ENCODE measurements around the gene SKA2.
"Not testable (repeated sequence)": the region's sequence is repeated elsewhere in the genome, so short reads cannot be mapped to it uniquely, and the experiment has no call there.

SKA2 gene

GRCh38 chr17:59097876-59098275 lies 57.1 kb downstream of the SKA2 start:
- DNase-seq (ENCODE audit: low read depth in 2 of 2), result no peak

- no peak for DNase-seq (ENCODE audit: low read depth in 2 of 2)
These were observed 60.0 kb downstream of the SKA2 start for GRCh38 chr17:59094861-59095530.

GRCh38 chr17:59093702-59094231 lies 61.2 kb downstream of the SKA2 start:
- DNase-seq (ENCODE audit: low read depth in 2 of 2), result peak; percentile 89

- DNase-seq (ENCODE audit: low read depth in 2 of 2), result no peak
These were observed 61.8 kb downstream of the SKA2 start for GRCh38 chr17:59093145-59093701.

GRCh38 chr17:59090593-59090992 lies 64.4 kb downstream of the SKA2 start:
- not testable (repeated sequence) for DNase-seq (ENCODE audit: low read depth in 2 of 2)

GRCh38 chr17:59084154-59084553 lies 70.8 kb downstream of the SKA2 start:
- DNase-seq (ENCODE audit: low read depth in 2 of 2), result no peak

GRCh38 chr17:59074494-59074893 lies 80.5 kb downstream of the SKA2 start:
- DNase-seq (ENCODE audit: low read depth in 2 of 2), result peak; percentile 20 to 33

- no peak for DNase-seq (ENCODE audit: low read depth in 2 of 2)
These were observed 81.0 kb downstream of the SKA2 start for GRCh38 chr17:59073972-59074371.

GRCh38 chr17:59069856-59070255 lies 85.1 kb downstream of the SKA2 start:
- DNase-seq (ENCODE audit: low read depth in 2 of 2), result no peak

- DNase-seq (ENCODE audit: low read depth in 2 of 2), result no peak
These were observed 87.2 kb downstream of the SKA2 start for GRCh38 chr17:59067756-59068155.

GRCh38 chr17:59067340-59067739 lies 87.6 kb downstream of the SKA2 start:
- DNase-seq (ENCODE audit: low read depth in 2 of 2), result no peak

GRCh38 chr17:59062509-59062908 lies 92.5 kb downstream of the SKA2 start:
- no peak for DNase-seq (ENCODE audit: low read depth in 2 of 2)
